Activated T-cell treated with anti-CD3 and anti-CD28 coated beads, Interleukin-2, amount 50 U/mL, for 48 hours (primary cell): ENCODE data around the gene SLC25A25.

Source experiments
- DNase-seq, 2 experiments: peaks; one replicate each; pipeline ENCODE4 v3.0.0-alpha.2; 2020

Gene SLC25A25

DNA sequence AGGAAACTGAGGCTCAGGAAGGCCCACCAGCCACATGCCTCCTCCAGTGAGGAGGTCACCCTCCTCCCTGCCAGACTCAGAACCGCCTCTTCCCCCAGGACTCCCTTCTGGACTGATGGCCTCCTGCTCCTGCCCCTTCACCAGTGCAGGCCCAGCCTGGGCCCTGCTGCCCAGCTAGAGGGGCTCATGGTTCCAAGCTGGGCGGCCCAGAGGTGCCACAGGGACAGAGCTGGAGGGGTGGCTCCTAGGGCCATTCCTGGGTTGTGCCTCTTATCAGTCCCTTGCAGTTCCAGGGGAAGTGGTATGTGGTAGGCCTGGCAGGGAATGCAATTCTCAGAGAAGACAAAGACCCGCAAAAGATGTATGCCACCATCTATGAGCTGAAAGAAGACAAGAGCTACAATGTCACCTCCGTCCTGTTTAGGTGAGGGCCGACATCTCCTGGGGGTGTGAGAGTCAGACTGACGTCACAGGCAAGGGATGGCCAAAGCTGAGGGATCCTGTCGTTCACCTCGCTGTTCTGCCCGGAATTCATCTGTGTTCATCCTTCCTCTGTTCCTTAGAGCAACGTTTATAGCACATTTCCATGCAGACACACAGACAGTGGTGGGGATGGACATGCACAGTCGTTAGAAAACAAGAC is 82.0 kb downstream of the SLC25A25 start:
- no peak for DNase-seq

DNA sequence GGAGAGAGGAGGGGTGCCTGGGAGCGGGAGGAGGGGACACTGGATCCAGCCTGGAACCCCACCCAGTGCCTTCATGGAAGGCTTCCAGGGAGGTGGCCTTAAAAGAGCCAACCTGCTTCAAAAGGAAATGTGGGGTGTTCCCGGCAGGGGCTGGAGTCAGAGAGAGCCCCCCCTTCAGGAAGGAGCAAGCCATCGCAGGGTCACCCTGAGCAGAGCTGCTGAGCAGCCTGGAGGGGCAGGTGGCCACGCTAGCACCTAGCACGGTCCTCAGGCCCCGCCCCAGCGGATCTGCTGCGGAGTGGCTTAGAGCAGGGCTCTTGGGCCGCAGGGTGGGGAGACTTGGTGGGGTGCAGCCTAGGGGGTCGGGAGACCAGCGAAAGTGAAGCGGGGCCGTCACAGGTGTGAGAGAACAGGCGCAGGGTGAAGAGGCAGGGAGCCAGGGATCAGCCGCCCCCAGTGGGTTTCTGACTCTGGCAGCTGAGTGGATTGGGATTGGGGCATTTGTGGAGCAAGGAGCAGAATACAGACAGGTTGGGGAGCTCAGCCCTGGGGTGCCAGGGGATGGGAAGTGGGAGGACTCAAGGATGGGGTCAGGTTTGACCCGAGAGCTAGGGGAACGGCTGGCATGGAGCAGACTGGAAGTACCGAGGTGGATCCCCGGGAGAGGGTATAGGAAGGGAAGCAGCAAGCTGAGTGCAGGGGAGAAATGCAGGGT is 82.7 kb downstream of the SLC25A25 start:
- DNase-seq: peak in 1 of 2 experiments; percentile 46

DNA sequence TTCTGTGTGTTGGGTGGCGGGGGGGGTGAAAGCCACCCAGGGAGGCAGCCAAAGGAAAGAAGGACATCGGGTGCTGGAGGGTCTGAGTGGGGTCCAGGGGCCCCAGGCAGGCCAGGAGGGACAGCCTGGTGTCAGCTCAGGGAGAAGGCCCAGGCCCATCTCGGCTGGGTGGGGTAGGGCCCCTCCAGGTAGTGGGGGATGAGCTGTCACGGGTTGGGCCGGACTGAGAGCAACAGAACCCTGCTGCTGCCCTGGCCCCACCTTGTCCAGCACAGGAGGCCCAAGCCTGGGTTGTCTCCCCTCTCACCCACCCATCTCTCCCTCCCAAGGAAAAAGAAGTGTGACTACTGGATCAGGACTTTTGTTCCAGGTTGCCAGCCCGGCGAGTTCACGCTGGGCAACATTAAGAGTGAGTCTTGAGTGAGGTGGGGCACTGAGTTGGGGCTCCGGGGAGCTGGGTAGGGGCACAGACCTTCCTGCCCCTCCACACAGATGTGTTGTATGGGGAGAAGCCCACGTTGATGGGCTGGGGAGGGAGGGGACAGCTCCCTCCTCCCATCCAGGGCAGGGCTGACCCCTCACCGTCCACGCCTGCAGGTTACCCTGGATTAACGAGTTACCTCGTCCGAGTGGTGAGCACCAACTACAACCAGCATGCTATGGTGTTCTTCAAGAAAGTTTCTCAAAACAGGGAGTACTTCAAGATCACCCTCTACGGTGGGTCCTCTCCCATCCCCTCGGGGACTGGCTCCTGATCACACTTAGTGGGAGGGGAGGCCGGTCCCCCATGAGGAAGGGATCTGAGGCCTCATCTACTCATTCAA is 83.5 kb downstream of the SLC25A25 start:
- DNase-seq: no peak

DNA sequence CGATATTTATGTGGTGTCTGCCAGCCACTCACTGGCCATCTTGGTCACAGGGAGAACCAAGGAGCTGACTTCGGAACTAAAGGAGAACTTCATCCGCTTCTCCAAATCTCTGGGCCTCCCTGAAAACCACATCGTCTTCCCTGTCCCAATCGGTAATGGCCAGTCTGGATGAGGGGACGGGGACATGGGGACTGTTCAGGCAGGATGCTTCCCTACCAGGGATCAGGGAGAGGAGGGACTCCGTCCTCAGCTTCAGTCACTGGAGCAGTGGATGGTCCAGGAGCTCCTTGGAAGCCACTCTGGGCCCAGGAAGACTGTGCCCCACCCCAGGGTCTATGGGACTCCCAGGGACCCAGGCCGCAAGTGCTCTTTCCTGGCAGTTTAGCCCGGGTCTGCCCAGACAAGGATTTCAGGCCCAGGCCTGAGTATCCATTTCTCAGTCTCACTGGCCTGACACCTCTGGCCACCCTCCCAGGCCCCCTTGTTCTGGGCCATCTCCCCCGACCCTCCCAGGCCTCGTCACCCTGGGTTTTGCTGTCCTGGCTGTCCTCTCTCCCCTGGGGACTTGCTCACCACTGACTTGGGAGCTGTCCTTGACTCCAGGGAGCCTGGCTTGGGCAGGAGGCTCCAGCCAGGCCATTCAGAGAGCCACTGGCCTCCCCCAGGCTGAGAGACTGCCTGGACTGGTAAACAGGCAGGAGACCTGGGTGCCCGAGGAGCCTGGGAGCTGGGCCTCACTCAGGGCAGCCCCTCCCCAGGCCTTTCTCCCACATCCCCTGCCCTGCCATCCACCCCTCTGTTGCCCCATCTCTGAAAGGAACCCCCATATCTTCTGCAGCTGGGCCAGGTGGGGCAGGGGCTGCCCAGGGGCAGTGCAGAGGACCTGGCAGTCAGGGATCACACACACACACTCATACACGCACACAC is 84.4 kb downstream of the SLC25A25 start:
- DNase-seq: no peak

DNA sequence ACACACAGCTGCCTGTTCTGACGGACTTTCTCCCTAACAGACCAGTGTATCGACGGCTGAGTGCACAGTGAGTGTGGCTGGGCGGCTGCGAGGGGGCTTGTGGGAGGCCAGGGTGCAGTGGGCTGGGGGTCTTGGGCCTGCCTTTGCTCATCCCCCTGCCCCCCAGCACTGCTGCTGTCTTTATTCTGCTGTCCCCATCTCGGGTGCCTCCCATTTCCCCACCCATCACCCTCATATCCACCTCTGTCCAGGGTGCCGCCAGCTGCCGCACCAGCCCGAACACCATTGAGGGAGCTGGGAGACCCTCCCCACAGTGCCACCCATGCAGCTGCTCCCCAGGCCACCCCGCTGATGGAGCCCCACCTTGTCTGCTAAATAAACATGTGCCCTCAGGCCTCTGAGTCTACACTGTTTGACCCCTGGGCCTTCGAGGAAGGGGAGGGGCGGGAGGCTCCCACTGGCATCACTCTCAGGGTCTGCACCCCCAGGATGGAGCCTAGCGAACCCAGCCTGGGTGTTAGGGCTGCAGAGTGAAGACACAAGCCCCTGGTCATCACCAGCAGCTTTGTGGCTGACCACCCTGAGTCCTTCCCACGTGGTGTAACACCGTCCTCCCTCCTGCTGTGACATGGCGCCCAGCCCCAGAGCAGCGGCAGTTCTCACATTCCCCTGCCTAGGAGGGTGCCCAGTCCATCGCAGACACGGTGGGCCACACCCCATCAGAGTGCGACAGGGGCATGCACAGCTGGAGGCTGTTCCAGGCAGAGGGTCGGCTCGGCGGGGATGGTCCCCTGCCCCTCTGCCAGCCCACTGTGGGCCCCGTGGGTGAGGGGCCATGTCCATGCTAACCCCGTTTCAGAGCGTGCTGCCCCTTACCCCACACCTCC is 85.3 kb downstream of the SLC25A25 start:
- DNase-seq: no peak

DNA sequence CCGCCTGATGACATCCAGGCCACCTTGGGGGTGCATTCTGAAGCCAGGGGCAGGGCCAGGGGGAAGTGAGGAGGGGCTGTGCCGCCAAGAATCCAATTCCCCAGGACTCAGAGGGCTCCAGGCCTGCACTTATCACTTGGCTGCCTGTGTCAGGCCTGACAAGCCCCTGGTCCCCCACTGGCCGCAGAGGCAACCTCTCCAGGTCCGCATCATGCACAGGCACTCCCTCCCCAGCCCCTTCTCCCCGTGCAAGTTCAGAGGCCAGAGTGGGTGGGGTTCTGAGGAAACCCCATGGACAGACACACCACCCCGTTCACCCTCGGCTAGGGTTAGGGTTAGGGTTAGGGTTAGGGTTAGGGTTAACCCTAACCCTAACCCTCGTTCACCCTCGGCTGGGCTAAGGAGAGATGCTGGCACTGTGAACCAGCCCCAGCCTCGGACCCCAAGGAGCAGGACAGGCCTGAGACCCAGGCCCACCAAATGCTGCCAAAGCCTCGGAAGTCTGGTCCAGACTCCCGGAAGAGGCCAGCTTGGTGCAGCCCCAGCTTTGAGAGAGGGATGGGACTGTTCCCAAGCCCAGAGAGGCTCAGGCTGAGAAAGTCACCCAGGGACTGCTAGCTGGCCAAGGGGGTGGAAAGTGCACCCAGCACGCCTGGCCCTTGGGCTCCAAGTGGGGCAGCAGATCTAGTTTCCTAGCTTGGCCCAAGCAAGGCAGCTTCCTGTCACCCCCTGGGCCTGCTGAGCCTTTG is 86.1 kb downstream of the SLC25A25 start:
- no peak for DNase-seq

DNA sequence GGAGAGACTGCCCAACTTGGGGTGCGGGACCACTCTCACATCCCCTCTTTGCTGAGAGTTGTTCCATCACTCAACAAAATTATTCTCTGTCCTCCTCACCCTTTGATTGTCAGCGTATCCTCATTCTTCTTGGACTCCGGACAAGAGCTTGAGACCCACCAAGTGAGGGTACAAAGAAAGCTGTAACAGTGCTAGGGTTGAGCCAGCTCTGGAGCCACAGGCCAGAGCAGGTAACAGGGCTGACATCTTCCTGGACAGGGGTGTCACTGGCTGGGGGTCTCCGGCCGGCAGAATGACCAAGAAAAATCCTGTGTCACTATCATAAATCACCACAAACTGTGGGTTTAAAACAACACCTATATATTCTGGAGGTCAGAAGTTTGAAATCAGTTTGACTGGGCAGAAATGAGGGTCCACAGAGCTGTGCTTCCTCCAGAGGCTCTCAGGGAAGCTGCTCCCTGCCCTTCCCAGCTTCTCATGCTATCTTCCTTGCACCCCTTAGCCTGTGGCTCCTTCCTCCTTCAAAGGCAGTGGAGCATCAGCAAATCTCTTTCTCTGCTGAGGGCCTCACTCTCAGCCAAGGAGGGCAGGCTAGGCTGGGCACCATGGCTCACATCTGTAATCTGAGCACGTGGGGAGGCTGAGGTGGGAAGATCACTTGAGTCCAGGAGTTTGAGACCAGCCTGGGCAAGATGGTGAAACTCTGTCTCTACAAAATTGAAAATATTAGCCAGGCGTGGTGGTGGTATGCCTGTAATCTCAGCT is 87.9 kb downstream of the SLC25A25 start:
- DNase-seq: no peak
